HG02885 (cell line): ENCODE results near the gene HCFC2.

Experiments used
- ATAC-seq: cut with Tn5 transposase; IDR thresholded peaks from one replicate; pipeline ENCODE4 v1.9.1; 2021; ENCODE audit warnings: mild to moderate bottlenecking; ENCODE audit not compliant: unreplicated experiment, poor library complexity

The HCFC2 gene

GRCh38 chr12:104056419-104056972 is 7.8 kb upstream of the HCFC2 start:
- no peak for ATAC-seq

- ATAC-seq = no peak
Observed at GRCh38 chr12:104057771-104058197, 6.5 kb upstream of the HCFC2 start.

- no peak for ATAC-seq
Observed at GRCh38 chr12:104058802-104059201, 5.5 kb upstream of the HCFC2 start.

GRCh38 chr12:104059963-104060362 is 4.4 kb upstream of the HCFC2 start:
- no peak for ATAC-seq

- no peak for ATAC-seq
Observed at GRCh38 chr12:104060791-104061190, 3.5 kb upstream of the HCFC2 start.

GRCh38 chr12:104063712-104064030 is 660 bp upstream of the HCFC2 start:
- ATAC-seq = peak; percentile 24

GRCh38 chr12:104064842-104065427 is 604 bp downstream of the HCFC2 start:
- peak; percentile 2 for ATAC-seq

- ATAC-seq = no peak
Observed at GRCh38 chr12:104072099-104072498, 7.8 kb downstream of the HCFC2 start.

- no peak for ATAC-seq
Observed at GRCh38 chr12:104073699-104074098, 9.4 kb downstream of the HCFC2 start.

GRCh38 chr12:104079024-104079423 is 14.7 kb downstream of the HCFC2 start:
- ATAC-seq = no peak

GRCh38 chr12:104080764-104081163 is 16.4 kb downstream of the HCFC2 start:
- no peak for ATAC-seq

- ATAC-seq = peak; percentile 79
Observed at GRCh38 chr12:104083769-104084475, 19.6 kb downstream of the HCFC2 start.

- no peak for ATAC-seq
Observed at GRCh38 chr12:104090685-104091084, 26.4 kb downstream of the HCFC2 start.

GRCh38 chr12:104091136-104091535 is 26.8 kb downstream of the HCFC2 start:
- ATAC-seq = no peak

- ATAC-seq = no peak
Observed at GRCh38 chr12:104094284-104094683, 30.0 kb downstream of the HCFC2 start.

- ATAC-seq = no peak
Observed at GRCh38 chr12:104095289-104095688, 31.0 kb downstream of the HCFC2 start.

- ATAC-seq = no peak
Observed at GRCh38 chr12:104097954-104098353, 33.6 kb downstream of the HCFC2 start.

- ATAC-seq = no peak
Observed at GRCh38 chr12:104105461-104105860, 41.1 kb downstream of the HCFC2 start.

GRCh38 chr12:104106965-104107364 is 42.6 kb downstream of the HCFC2 start:
- ATAC-seq = no peak

GRCh38 chr12:104108755-104109445 is 44.6 kb downstream of the HCFC2 start:
- peak; percentile 48 for ATAC-seq
